KMS-11 (cell line): ENCODE measurements around the gene PHLPP2.

Experiments used
- H2AFZ ChIP-seq: fragments of 200-600 bp; sonication (generic); 2 replicates; pipeline ENCODE4 v1.6.1; 2016; ENCODE audit warnings: antibody characterized with exemption, mixed run types, low read depth
- H3K27ac ChIP-seq: fragments of 200-600 bp; sonication (generic); 2 replicates; pipeline ENCODE4 v1.6.1; 2016; ENCODE audit warnings: mild to moderate bottlenecking, mixed run types
- H3K27me3 ChIP-seq: fragments of 200-600 bp; sonication (generic); 2 replicates; pipeline ENCODE4 v1.6.1; 2017; ENCODE audit warnings: mild to moderate bottlenecking, low read depth, mixed run types, moderate library complexity; ENCODE audit not compliant: insufficient read depth
- H3K36me3 ChIP-seq: fragments of 200-600 bp; sonication (generic); 2 replicates; pipeline ENCODE4 v1.6.1; 2017; ENCODE audit warnings: mild to moderate bottlenecking, mixed run types; ENCODE audit not compliant: insufficient read depth
- H3K4me1 ChIP-seq: fragments of 200-600 bp; sonication (generic); 2 replicates; pipeline ENCODE4 v1.6.1; 2016; ENCODE audit warnings: mild to moderate bottlenecking, low read depth, mixed run types; ENCODE audit not compliant: poor library complexity, severe bottlenecking
- H3K4me2 ChIP-seq: fragments of 200-600 bp; sonication (generic); 2 replicates; pipeline ENCODE4 v1.7.0; 2016; ENCODE audit warnings: mild to moderate bottlenecking, mixed run types
- H3K4me3 ChIP-seq: fragments of 200-600 bp; sonication (generic); IDR thresholded peaks from 2 replicates; pipeline ENCODE4 v1.6.1; 2017; ENCODE audit warnings: low read depth, low read length, mixed read lengths; ENCODE audit not compliant: insufficient read depth
- H3K79me2 ChIP-seq: fragments of 200-600 bp; sonication (generic); 2 replicates; pipeline ENCODE4 v1.6.1; 2016; ENCODE audit warnings: low read depth, mixed run types; ENCODE audit not compliant: insufficient read depth
- H3K9ac ChIP-seq: fragments of 200-600 bp; sonication (generic); 2 replicates; pipeline ENCODE4 v1.6.1; 2016; ENCODE audit warnings: mild to moderate bottlenecking, mixed run types
- H4K20me1 ChIP-seq: fragments of 200-600 bp; sonication (generic); 2 replicates; pipeline ENCODE4 v1.6.1; 2016; ENCODE audit warnings: mild to moderate bottlenecking, mixed run types; ENCODE audit not compliant: insufficient read depth
- TF ChIP-seq, protein P1 (sequence below): fragments of 200-600 bp; sonication (generic); conservative IDR thresholded peaks from 2 replicates; pipeline ENCODE4 v1.6.1; 2017; ENCODE audit warnings: low read depth, mild to moderate bottlenecking, antibody characterized with exemption, low read length, moderate library complexity, mixed read lengths

Gene PHLPP2

DNA sequence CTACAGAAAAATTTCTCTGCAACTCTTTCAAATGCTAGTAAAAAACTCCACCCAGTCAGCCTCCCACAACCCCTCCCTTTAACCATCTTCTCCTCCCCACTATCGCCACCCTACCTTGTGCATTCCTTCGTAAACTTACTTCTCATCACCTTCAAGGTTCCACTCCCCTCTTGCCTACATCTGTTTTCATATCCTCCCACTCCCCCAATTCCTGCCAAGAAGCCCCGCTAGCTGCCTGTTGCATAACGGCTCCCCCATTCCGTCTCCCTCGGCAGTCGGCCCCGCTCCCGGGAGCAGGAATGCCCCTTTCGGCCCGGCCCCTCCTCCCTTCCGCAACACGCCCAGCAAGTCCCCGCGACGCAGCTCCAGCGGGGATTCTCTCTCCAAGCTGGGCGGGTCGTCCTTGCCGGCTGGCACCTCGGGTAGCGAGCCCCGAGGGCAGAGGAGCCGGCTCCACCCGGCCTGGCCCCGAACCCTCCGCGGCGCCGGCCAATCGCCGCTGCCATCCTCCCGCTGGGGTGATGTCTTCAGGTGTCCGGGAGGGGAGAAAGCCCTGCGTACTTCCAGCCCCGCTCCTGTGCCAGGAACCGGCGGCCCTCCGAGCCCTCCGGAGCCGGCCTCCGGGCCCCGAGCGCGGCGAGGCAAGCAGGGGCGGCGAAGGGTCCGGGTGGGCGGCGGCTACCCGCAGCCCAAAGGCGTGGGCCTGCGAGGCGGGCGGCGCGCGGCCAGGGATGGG, 1.5 kb downstream of the PHLPP2 start:
- H2AFZ ChIP-seq = peak overlapping the region; percentile 79
- H3K27me3 ChIP-seq = no peaks in the 10 kb centered on the region
- H3K4me3 ChIP-seq = no peak overlapping the region
- no peaks in the 10 kb centered on the region for H3K36me3 ChIP-seq
- H3K79me2 ChIP-seq = no peaks in the 10 kb centered on the region; the same call in 1 of the 2 replicates
- H3K27ac ChIP-seq = peak overlapping the region; percentile 37; the same call in 1 of the 2 replicates
- peak overlapping the region; percentile 41; the same call in 1 of the 2 replicates for H3K9ac ChIP-seq
- peak overlapping the region; percentile 55 for H3K4me2 ChIP-seq
- H4K20me1 ChIP-seq = no peaks in the 10 kb centered on the region
- H3K4me1 ChIP-seq = peaks cover 13% of the 10 kb centered on the region
- TF ChIP-seq, protein P1, sequence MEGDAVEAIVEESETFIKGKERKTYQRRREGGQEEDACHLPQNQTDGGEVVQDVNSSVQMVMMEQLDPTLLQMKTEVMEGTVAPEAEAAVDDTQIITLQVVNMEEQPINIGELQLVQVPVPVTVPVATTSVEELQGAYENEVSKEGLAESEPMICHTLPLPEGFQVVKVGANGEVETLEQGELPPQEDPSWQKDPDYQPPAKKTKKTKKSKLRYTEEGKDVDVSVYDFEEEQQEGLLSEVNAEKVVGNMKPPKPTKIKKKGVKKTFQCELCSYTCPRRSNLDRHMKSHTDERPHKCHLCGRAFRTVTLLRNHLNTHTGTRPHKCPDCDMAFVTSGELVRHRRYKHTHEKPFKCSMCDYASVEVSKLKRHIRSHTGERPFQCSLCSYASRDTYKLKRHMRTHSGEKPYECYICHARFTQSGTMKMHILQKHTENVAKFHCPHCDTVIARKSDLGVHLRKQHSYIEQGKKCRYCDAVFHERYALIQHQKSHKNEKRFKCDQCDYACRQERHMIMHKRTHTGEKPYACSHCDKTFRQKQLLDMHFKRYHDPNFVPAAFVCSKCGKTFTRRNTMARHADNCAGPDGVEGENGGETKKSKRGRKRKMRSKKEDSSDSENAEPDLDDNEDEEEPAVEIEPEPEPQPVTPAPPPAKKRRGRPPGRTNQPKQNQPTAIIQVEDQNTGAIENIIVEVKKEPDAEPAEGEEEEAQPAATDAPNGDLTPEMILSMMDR = no peak

- Histone ChIP-seq H3K4me3 (no peak overlapping the region), H3K36me3 (no peaks in the 10 kb centered on the region), H4K20me1 (no peaks in the 10 kb centered on the region), H3K4me1 (peaks cover 13% of the 10 kb centered on the region), H3K27me3 (no peaks in the 10 kb centered on the region), H2AFZ (no peak overlapping the region), H3K27ac (no peak overlapping the region), H3K9ac (no peak overlapping the region), H3K79me2 (no peaks in the 10 kb centered on the region; the same call in 1 of the 2 replicates), H3K4me2 (no peak overlapping the region; the same call in 1 of the 2 replicates)
- TF ChIP-seq, protein P1 = no peak
Observed at GRCh38 chr16:71721066-71721740, 3.3 kb downstream of the PHLPP2 start.

GRCh38 chr16:71712501-71712900, 12.0 kb downstream of the PHLPP2 start:
- Histone ChIP-seq H3K4me2 (no peak overlapping the region), H2AFZ (no peak overlapping the region), H3K27me3 (no peaks in the 10 kb centered on the region), H3K27ac (no peak overlapping the region), H3K36me3 (no peaks in the 10 kb centered on the region), H3K9ac (no peak overlapping the region), H3K4me1 (no peaks in the 10 kb centered on the region), H3K4me3 (no peak overlapping the region), H4K20me1 (no peaks in the 10 kb centered on the region; the same call in 1 of the 2 replicates), H3K79me2 (no peaks in the 10 kb centered on the region)
- TF ChIP-seq, protein P1 = no peak

DNA sequence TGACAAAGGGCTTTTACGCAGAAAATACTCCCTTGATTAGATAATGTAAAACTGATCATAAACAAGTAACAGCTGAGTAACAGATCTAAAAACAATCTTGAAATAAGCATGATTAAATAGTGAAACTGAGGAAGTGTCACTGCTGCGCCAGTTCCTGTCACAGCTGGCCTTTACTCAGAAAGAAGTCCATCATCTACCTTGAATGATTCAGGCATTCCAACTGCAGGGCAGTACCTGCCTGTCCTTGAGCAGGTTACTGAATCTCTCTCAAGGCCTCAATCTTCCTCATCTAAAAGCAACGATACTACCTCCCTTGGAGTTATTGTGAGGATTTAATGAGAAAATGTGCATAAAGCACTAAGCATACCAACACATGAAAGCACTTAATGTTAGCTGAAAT, 12.7 kb downstream of the PHLPP2 start:
- Histone ChIP-seq H3K4me1 (no peaks in the 10 kb centered on the region), H3K36me3 (no peaks in the 10 kb centered on the region), H3K27me3 (no peaks in the 10 kb centered on the region), H3K4me3 (no peak overlapping the region), H3K79me2 (no peaks in the 10 kb centered on the region), H3K4me2 (no peak overlapping the region), H2AFZ (no peak overlapping the region), H4K20me1 (no peaks in the 10 kb centered on the region; the same call in 1 of the 2 replicates), H3K27ac (no peak overlapping the region), H3K9ac (no peak overlapping the region)
- TF ChIP-seq, protein P1 = no peak
